Astrocyte (in vitro differentiated cells and primary cell): ENCODE data around the gene OPN3. TPM values are rescaled to one million over a fixed set of nuclear protein-coding genes. Genes with fewer than 3 reads are reported as not detected.

Experiments used
- DNase-seq: peaks from one replicate; pipeline ENCODE4 v3.0.0-alpha.2; 2010; ENCODE audit warnings: low read depth
- FAIRE-seq: peaks from 2 replicates; lab custom pipeline; 2011; peaks lifted over from hg19 to GRCh38; lab: Jason Lieb, UNC
- H2AFZ ChIP-seq: 2 replicates; pipeline ENCODE4 v1.6.0; 2012; ENCODE audit warnings: low read depth, low read length, inconsistent platforms
- H3K27ac ChIP-seq: 2 replicates; pipeline ENCODE4 v1.5.1; 2011; ENCODE audit warnings: low read depth, low read length, inconsistent platforms
- H3K27me3 ChIP-seq: 2 replicates; pipeline ENCODE4 v1.6.0; 2011; ENCODE audit warnings: low read length, inconsistent platforms; ENCODE audit not compliant: insufficient read depth
- H3K36me3 ChIP-seq: 2 replicates; pipeline ENCODE4 v1.5.1; 2011; ENCODE audit warnings: low read length, inconsistent platforms; ENCODE audit not compliant: insufficient read depth
- H3K4me1 ChIP-seq: 2 replicates; pipeline ENCODE4 v1.5.1; 2011; ENCODE audit warnings: low read length, inconsistent platforms; ENCODE audit not compliant: insufficient read depth
- H3K4me2 ChIP-seq: 2 replicates; pipeline ENCODE4 v1.6.0; 2012; ENCODE audit warnings: low read length, inconsistent platforms
- H3K4me3 ChIP-seq: 2 replicates; pipeline ENCODE4 v1.5.1; 2011; ENCODE audit warnings: low read depth, mild to moderate bottlenecking, low read length, inconsistent platforms; ENCODE audit not compliant: insufficient read depth
- H3K79me2 ChIP-seq: 2 replicates; pipeline ENCODE4 v1.6.0; 2012; ENCODE audit warnings: mild to moderate bottlenecking, low read length, inconsistent platforms; ENCODE audit not compliant: insufficient read depth
- H3K9ac ChIP-seq: 2 replicates; pipeline ENCODE4 v1.6.0; 2012; ENCODE audit warnings: mild to moderate bottlenecking, low read length, inconsistent platforms
- H3K9me3 ChIP-seq: 2 replicates; pipeline ENCODE4 v1.5.1; 2012; ENCODE audit warnings: low read depth, mild to moderate bottlenecking, low read length, inconsistent platforms; ENCODE audit not compliant: insufficient read depth
- H4K20me1 ChIP-seq: 2 replicates; pipeline ENCODE4 v1.6.0; 2012; ENCODE audit warnings: low read length, inconsistent platforms; ENCODE audit not compliant: insufficient read depth
- H3K27ac Mint-ChIP-seq: one replicate; pipeline ENCODE4 v1.8.0; 2021; ENCODE audit warnings: mild to moderate bottlenecking, mixed read lengths; ENCODE audit not compliant: unreplicated experiment
- H3K27me3 Mint-ChIP-seq: one replicate; pipeline ENCODE4 v1.8.0; 2021; ENCODE audit warnings: low read depth, mixed read lengths; ENCODE audit not compliant: unreplicated experiment
- H3K36me3 Mint-ChIP-seq: one replicate; pipeline ENCODE4 v1.8.0; 2021; ENCODE audit warnings: low read depth, mixed read lengths; ENCODE audit not compliant: unreplicated experiment
- H3K4me1 Mint-ChIP-seq: one replicate; pipeline ENCODE4 v1.8.0; 2021; ENCODE audit warnings: low read depth, mixed read lengths; ENCODE audit not compliant: unreplicated experiment
- H3K4me3 Mint-ChIP-seq: one replicate; pipeline ENCODE4 v1.8.0; 2021; ENCODE audit warnings: mild to moderate bottlenecking, moderate library complexity, mixed read lengths; ENCODE audit not compliant: unreplicated experiment
- H3K9me3 Mint-ChIP-seq: one replicate; pipeline ENCODE4 v1.8.0; 2021; ENCODE audit warnings: mild to moderate bottlenecking, mixed read lengths; ENCODE audit not compliant: unreplicated experiment
- CTCF ChIP-seq: IDR thresholded peaks from 2 replicates; pipeline ENCODE4 v1.5.1; 2011; ENCODE audit warnings: low read depth, mild to moderate bottlenecking, inconsistent platforms, low read length, moderate library complexity; ENCODE audit not compliant: insufficient read depth
- EZH2 ChIP-seq: IDR thresholded peaks from 2 replicates; pipeline ENCODE4 v1.6.1; 2012; ENCODE audit warnings: mild to moderate bottlenecking, low read length, inconsistent platforms; ENCODE audit not compliant: insufficient read depth
- total RNA-seq: library from RNA; stranded (reverse); gene quantifications from 2 replicates; pipeline ENCODE4 v1.2.1, GENCODE V29; 2021

OPN3 gene
- total RNA-seq, 1 donor from 2014 or later, result 16.9 TPM

- Histone ChIP-seq H3K9me3 (no peaks in the 10 kb centered on the region), H3K36me3 (no peaks in the 10 kb centered on the region), H4K20me1 (no peaks in the 10 kb centered on the region), H3K27ac (no peak overlapping the region), H3K9ac (no peak overlapping the region), H3K79me2 (no peaks in the 10 kb centered on the region), H3K4me3 (no peak overlapping the region), H3K4me1 (no peaks in the 10 kb centered on the region), H3K27me3 (no peaks in the 10 kb centered on the region), H2AFZ (no peak overlapping the region), H3K4me2 (no peak overlapping the region)
- DNase-seq (no peak), FAIRE-seq (no peak)
- H3K36me3 Mint-ChIP-seq, result no peaks in the 10 kb centered on the region
- TF ChIP-seq EZH2 (no peak), CTCF (no peak)
- peaks cover 8% of the 10 kb centered on the region for H3K4me1 Mint-ChIP-seq
- H3K27ac Mint-ChIP-seq, result no peak overlapping the region
- H3K9me3 Mint-ChIP-seq, result no peaks in the 10 kb centered on the region
- H3K4me3 Mint-ChIP-seq, result no peak overlapping the region
- peaks cover 2% of the 10 kb centered on the region for H3K27me3 Mint-ChIP-seq
These were observed 82.5 kb downstream of the OPN3 start for GRCh38 chr1:241557551-241558193.

DNA sequence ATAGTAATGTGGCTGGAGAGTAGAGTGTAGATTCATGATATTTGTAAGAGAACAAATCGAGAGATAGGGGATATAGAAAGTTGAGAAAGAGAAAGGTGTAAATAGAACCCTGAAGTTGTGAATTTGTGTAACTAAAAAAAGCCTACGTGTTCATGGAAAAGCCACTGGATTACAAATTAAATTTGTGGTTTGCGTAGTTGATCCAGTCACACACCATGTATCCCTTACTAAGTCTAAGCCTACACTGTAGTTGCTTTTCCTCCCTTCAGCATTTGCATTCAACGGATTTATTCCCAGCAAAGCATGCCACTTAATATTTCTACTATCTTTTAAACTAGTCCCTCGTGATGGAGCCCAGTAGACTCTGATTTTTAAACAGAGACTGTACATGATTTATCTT, 83.1 kb downstream of the OPN3 start:
- Histone ChIP-seq H3K27me3 (no peaks in the 10 kb centered on the region), H3K4me3 (no peak overlapping the region), H3K79me2 (no peaks in the 10 kb centered on the region), H3K27ac (no peak overlapping the region), H3K9ac (no peak overlapping the region), H3K4me1 (no peaks in the 10 kb centered on the region), H3K4me2 (no peak overlapping the region), H4K20me1 (no peaks in the 10 kb centered on the region), H3K36me3 (no peaks in the 10 kb centered on the region), H2AFZ (no peak overlapping the region), H3K9me3 (no peaks in the 10 kb centered on the region)
- Mint-ChIP-seq H3K27me3 (peaks cover 2% of the 10 kb centered on the region), H3K4me3 (no peak overlapping the region), H3K27ac (no peak overlapping the region), H3K4me1 (peaks cover 8% of the 10 kb centered on the region), H3K9me3 (no peaks in the 10 kb centered on the region), H3K36me3 (no peaks in the 10 kb centered on the region)
- DNase-seq (no peak), FAIRE-seq (no peak)
- no peak for TF ChIP-seq CTCF
- no peak for TF ChIP-seq EZH2

DNA sequence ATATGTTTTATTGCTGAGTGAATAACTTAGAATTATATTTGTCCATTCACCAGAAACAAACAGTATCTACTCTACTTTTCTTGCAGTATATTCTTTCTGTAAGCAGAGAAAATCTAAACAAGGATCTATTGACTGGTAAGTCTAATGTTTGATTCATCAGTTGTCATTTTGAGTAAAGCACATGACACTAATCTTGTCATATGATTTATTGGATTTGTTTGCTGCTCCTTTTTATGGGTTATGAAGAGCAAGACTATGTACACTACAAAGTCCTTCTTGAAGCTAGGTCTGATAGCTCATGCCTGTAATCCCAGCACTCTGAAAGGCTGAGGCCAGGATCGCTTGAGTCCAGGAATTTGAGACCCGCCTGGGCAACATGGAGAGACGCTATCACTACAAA, 84.6 kb downstream of the OPN3 start:
- Histone ChIP-seq H4K20me1 (no peaks in the 10 kb centered on the region), H3K9me3 (no peaks in the 10 kb centered on the region), H3K4me3 (no peak overlapping the region), H3K27ac (no peak overlapping the region), H3K4me2 (no peak overlapping the region), H3K27me3 (no peaks in the 10 kb centered on the region), H3K79me2 (no peaks in the 10 kb centered on the region), H2AFZ (no peak overlapping the region), H3K36me3 (no peaks in the 10 kb centered on the region), H3K9ac (no peak overlapping the region), H3K4me1 (no peaks in the 10 kb centered on the region)
- Mint-ChIP-seq H3K4me1 (peaks cover 8% of the 10 kb centered on the region), H3K36me3 (no peaks in the 10 kb centered on the region), H3K27ac (no peak overlapping the region), H3K9me3 (no peaks in the 10 kb centered on the region), H3K4me3 (no peak overlapping the region), H3K27me3 (peaks cover 2% of the 10 kb centered on the region)
- DNase-seq, result no peak
- FAIRE-seq, result no peak
- TF ChIP-seq CTCF, result no peak
- TF ChIP-seq EZH2, result no peak
